HepG2 (cell line): ENCODE results near the gene SERPINA6. TPM values are rescaled to one million over a fixed set of nuclear protein-coding genes. Genes with fewer than 3 reads are reported as not detected.

Experiments used
- ATF2 ChIP-seq: sonication (generic); formaldehyde crosslinking; IDR thresholded peaks from 2 replicates; pipeline ENCODE4 v1.4.0; 2020; ENCODE audit warnings: missing genetic modification reagents
- DMTF1 ChIP-seq: sonication (generic); formaldehyde crosslinking; IDR thresholded peaks from 2 replicates; pipeline ENCODE4 v1.4.0; 2020; ENCODE audit warnings: mild to moderate bottlenecking, missing genetic modification reagents
- FOXC1 ChIP-seq: sonication (generic); formaldehyde crosslinking; IDR thresholded peaks from 2 replicates; pipeline ENCODE4 v1.8.0; 2022; ENCODE audit warnings: mild to moderate bottlenecking, missing genetic modification reagents, borderline replicate concordance
- FOXM1 ChIP-seq: sonication (generic); formaldehyde crosslinking; IDR thresholded peaks from 2 replicates; pipeline ENCODE4 v1.5.0; 2020; ENCODE audit warnings: missing genetic modification reagents
- LCORL ChIP-seq, 2 experiments: fragments of 450-650 bp in 1 of 2; sonication (generic) in 1 of 2; formaldehyde crosslinking in 1 of 2; IDR thresholded peaks; 2 replicates each; pipeline versions ENCODE4 v1.5.0 to v1.6.1; 2017 to 2020; ENCODE audit warnings: antibody characterized with exemption in 1 of 2, missing genetic modification reagents in 1 of 2
- XRCC5 ChIP-seq: fragments of 200-400 bp; formaldehyde crosslinking; optimal IDR thresholded peaks from 2 replicates; pipeline ENCODE3; 2017; ENCODE audit warnings: mild to moderate bottlenecking, low read length
- ZMYM3 ChIP-seq: sonication (generic); formaldehyde crosslinking; IDR thresholded peaks from 2 replicates; pipeline ENCODE4 v1.5.1; 2020; ENCODE audit warnings: mild to moderate bottlenecking, missing genetic modification reagents
- ZNF768 ChIP-seq: sonication (generic); formaldehyde crosslinking; IDR thresholded peaks from 2 replicates; pipeline ENCODE4 v1.4.0; 2020; ENCODE audit warnings: missing genetic modification reagents
- ZNF879 ChIP-seq: sonication (generic); formaldehyde crosslinking; IDR thresholded peaks from 2 replicates; pipeline ENCODE4 v1.8.1; 2023; ENCODE audit warnings: missing genetic modification reagents
- polyA plus RNA-seq, 8 experiments: library from polyadenylated mRNA; depleted of rRNA in 3 of 8; stranded (reverse) in 7 of 8; unstranded in 1 of 8; fragments of >200 nt; fragmentation: Illumina TruSeq in 4 of 8; extraction: Trizol in 4 of 8; gene quantifications; 2 replicates each; pipeline versions ENCODE4 v1.2.1 to v1.2.3, GENCODE V29; 2011 to 2016; ENCODE audit warnings: low read depth in 4 of 8, missing spikeins in 1 of 8, mixed read lengths in 1 of 8; ENCODE audit not compliant: insufficient read depth in 1 of 8
- total RNA-seq, 5 experiments: library from RNA; depleted of rRNA; stranded (reverse); fragments of >200 nt; fragmentation: Illumina TruSeq; extraction: Trizol; gene quantifications; 2 replicates each; pipeline ENCODE4 v1.2.3, GENCODE V29; 2016; ENCODE audit warnings: low read depth in 1 of 5
- TF ChIP-seq, protein P1 (sequence below): sonication (generic); formaldehyde crosslinking; IDR thresholded peaks from 2 replicates; pipeline ENCODE4 v1.9.0; 2021; ENCODE audit warnings: missing genetic modification reagents, mild to moderate bottlenecking, borderline replicate concordance

SERPINA6 gene
- total and polyA plus RNA-seq, 2 of the 13 experiments (the other 11 are each of a cell fraction or from before 2014, with no cell fraction given): 260 to 333 TPM

- no peak for TF ChIP-seq DMTF1 (CRISPR knock-in tag)
- TF ChIP-seq ZMYM3 (CRISPR knock-in tag): 0 out of 2 replicates have a peak, but pooled peaks have one; percentile 23
- 0 out of 2 replicates have a peak, but pooled peaks have one; percentile 25 for TF ChIP-seq FOXC1 (CRISPR knock-in tag)
- no peak for TF ChIP-seq LCORL (IDR thresholded peaks at IDR 0.05)
- TF ChIP-seq LCORL (CRISPR knock-in tag; IDR thresholded peaks at IDR 0.05): 0 out of 2 replicates have a peak, but pooled peaks have one; percentile 20
- TF ChIP-seq, protein P1, sequence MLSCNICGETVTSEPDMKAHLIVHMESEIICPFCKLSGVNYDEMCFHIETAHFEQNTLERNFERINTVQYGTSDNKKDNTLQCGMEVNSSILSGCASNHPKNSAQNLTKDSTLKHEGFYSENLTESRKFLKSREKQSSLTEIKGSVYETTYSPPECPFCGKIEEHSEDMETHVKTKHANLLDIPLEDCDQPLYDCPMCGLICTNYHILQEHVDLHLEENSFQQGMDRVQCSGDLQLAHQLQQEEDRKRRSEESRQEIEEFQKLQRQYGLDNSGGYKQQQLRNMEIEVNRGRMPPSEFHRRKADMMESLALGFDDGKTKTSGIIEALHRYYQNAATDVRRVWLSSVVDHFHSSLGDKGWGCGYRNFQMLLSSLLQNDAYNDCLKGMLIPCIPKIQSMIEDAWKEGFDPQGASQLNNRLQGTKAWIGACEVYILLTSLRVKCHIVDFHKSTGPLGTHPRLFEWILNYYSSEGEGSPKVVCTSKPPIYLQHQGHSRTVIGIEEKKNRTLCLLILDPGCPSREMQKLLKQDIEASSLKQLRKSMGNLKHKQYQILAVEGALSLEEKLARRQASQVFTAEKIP (CRISPR knock-in tag): no peak
- no peak for TF ChIP-seq FOXM1
- no peak for TF ChIP-seq ATF2 (CRISPR knock-in tag)
- TF ChIP-seq ZNF768 (CRISPR knock-in tag): peak; percentile 98
- TF ChIP-seq XRCC5: no peak
- no peak for TF ChIP-seq ZNF879 (CRISPR knock-in tag)
Measured at GRCh38 chr14:94306047-94306978, 16.8 kb downstream of the SERPINA6 start (continued).
